GM21447 (cell line): ENCODE data around the gene RDH5.

Source experiments
- ATAC-seq: cut with Tn5 transposase; IDR thresholded peaks from one replicate; pipeline ENCODE4 v1.9.1; 2021; ENCODE audit not compliant: unreplicated experiment

Gene RDH5

GRCh38 chr12:55728186-55728938 lies 8.2 kb downstream of the RDH5 start:
- no peak for ATAC-seq

DNA sequence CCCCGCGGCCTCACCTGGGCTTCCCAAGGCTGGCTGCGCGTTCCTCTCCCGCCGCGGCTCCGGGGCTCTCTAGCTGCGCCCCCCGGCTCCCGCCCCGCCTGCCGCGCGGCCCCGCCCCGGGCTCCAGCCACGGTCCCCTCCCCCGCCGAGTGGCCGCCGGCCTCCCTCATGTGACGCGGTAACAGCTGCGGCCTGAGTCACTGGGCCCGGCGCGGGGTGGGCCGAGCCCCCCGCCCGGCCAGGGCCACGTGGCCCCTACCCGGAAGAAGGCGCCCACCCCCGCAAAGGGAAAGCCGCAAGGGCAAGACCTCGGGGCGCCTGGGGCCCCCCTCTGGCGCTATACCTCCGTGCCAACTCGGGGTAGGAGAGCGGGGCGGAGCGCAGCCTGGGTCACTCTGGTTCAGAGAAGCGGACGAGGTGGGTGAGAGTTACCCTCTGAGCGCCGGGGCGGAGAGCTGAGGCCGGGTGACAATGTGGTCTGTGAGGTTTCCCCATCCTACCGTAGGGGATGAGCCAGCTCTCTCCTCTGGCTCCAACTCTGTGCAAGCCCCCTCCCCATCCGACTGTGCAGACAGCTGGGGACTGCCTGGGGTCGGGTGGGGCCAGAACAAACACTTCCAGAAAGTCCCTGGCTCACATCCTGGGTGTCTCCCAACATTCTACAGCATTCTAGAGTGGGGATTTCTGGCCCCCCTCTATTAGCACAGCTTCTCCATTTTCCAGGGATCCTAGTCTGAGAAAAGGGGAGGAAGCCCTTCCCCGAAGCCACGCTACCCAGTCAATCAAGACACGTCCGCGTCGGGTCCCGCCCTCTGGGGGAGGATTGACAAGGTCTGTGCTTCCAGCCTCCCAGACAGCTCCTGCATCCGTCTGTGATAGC lies 9.0 kb downstream of the RDH5 start, which contains the start of gene CD63:
Gene CD63, minus strand, starts transcription at position 71 of the 880 bp plus-strand sequence. CDS start 668 bp downstream, outside the sequence.
- ATAC-seq = peak; percentile 64

DNA sequence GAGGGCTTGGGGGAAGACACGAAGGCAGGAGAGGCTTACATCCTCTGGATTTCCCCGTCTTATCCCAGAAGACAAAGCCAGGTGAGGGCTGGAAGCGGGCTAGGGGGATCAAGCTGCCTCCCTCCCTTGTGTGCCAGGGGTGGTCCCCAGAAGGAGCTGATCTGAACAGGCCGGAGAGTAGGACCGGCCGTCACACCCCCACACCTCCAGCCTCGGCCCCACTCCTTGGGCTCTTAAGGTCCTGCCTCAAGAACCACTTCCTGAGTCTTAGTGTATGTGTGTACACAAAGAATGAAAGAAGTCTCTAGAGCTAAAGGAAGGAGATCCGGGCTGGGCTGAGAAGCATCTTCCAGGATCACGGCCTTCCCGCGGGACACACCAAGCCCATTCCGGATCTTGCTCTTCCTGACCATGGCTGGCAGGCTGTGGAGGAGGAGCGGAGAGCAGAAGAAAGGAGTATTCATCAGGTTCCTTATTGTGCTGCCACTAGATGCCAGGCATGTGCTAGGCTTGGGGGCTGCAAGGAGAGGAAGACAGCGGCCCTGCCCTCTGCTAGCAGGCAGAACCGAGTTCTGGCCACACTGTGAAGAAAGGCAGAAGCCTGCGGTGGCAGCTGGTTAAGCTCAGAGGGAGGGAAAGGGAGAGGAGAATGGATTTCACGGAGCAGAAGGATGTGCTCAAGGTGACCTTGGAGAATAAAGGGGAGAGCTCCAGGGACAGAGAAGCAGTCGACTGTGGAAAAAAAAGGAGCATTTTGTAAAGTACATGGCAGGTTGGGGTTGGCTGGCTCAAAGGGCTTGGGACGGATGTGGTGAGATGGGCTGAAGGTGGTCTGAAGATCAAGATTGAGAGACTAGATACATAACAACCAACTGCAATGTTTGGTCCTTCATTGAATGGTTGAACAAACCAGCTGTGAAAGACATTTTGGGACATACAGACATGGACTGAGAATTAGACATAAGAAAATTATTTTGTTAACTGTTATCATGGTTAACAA lies 9.9 kb downstream of the RDH5 start:
- peak; percentile 43 for ATAC-seq

DNA sequence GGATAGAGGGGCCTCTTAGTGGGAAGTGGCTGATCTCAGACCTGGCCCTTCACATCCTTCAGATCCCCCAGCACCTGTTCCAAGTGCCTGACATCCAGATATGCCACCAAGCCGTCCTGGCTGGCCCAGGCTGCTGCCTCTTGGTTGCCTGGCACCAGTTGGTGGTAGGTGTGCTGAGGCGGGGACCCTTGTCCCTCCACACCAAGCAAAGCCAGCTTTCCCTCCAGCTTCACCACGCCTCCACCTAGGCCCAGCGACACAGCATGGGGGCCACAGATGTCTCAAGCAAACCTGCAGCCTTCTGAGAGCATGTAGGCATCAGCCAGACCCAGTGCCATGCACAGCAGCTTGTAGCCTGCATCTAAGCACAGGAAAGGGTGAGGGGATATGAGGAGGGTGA lies 12.1 kb downstream of the RDH5 start:
- no peak for ATAC-seq

DNA sequence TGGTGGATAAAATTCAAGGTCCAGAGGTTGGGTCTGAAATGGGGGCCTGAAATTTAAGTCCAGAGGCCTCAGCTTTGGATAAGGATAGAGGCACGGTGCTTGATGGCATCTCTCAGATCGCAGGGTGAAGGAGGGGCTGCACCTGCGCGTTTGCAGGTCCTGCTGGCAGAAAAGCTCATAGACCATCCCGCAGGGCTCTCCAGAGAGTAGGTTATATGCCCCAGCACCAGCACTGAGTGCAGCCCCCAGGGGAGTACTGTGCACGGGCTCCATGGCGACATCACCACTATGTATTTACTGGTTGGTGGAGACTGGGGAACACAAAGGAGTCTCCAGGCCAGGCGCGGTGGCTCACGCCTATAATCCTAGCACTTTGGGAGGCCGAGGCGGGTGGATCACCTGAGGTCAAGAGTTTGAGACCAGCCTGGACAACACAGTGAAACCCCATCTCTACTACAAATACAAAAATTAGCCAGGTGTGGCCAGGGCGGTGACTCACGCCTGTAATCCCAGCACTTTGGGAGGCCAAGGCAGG lies 12.9 kb downstream of the RDH5 start:
- no peak for ATAC-seq

DNA sequence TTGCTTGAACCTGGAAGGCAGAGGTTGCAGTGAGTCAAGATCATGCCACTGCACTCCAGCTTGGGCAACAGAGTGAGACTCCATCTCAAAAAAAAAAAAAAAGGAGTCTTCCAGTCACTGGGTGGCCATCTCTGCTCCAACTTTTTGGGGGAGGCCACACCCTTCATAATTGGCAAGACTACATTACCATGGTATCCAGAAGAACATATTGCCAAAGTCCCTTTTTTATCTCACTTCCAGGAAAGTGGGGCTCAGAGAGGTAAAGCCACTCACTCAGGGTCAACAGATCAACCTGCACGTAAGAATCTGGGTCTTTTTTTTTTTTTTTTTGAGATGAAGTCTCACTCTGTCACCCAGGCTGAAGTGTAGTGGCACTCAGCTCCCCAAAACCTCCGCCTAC lies 13.7 kb downstream of the RDH5 start:
- no peak for ATAC-seq

- no peak for ATAC-seq
Measured at GRCh38 chr12:55734595-55734994, 14.4 kb downstream of the RDH5 start.

GRCh38 chr12:55736076-55736475 lies 15.9 kb downstream of the RDH5 start:
- ATAC-seq = no peak

GRCh38 chr12:55736780-55737580 lies 16.8 kb downstream of the RDH5 start:
- ATAC-seq = no peak

GRCh38 chr12:55737581-55738122 lies 17.5 kb downstream of the RDH5 start:
- ATAC-seq = no peak

- ATAC-seq = peak; percentile 89
Measured at GRCh38 chr12:55738123-55739024, 18.2 kb downstream of the RDH5 start.

- no peak for ATAC-seq
Measured at GRCh38 chr12:55739025-55739378, 18.8 kb downstream of the RDH5 start.

GRCh38 chr12:55741931-55742680 lies 21.9 kb downstream of the RDH5 start:
- ATAC-seq = no peak

DNA sequence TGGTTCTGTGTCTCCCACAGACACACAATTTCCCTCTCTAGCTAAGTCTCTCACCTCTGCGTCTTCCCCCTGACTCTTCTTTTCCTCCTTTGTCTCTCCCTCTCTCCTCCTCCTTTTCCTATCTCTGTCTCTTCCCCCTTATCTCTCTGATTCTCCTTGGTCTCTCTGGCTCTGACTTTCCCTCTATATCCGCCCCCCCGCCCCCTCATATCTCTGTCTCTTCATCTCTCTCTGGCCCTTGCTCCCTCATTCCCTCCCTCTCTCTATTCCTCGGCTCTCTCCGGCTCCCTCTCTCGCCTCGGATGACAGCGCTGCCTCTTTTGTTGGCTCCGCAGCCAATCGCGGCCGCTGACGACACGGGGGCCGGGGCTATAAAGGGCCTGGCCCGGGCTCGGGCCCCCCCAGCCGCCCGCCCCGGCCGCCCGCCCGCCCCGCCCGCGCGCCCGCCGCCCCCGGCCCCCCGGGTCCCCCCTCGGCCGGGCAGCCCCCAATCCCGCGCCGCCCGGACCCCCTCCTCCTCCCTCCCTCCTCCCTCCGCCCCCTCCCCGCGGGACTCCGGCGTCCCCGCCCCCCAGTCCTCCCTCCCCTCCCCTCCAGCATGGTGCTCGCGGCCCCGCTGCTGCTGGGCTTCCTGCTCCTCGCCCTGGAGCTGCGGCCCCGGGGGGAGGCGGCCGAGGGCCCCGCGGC lies 22.7 kb downstream of the RDH5 start, which contains the start of gene GDF11:
Gene GDF11, plus strand, starts transcription at position 404 of the 687 bp plus-strand sequence. Its CDS starts 195 bp downstream, at position 599.
- peak; percentile 29 for ATAC-seq

DNA sequence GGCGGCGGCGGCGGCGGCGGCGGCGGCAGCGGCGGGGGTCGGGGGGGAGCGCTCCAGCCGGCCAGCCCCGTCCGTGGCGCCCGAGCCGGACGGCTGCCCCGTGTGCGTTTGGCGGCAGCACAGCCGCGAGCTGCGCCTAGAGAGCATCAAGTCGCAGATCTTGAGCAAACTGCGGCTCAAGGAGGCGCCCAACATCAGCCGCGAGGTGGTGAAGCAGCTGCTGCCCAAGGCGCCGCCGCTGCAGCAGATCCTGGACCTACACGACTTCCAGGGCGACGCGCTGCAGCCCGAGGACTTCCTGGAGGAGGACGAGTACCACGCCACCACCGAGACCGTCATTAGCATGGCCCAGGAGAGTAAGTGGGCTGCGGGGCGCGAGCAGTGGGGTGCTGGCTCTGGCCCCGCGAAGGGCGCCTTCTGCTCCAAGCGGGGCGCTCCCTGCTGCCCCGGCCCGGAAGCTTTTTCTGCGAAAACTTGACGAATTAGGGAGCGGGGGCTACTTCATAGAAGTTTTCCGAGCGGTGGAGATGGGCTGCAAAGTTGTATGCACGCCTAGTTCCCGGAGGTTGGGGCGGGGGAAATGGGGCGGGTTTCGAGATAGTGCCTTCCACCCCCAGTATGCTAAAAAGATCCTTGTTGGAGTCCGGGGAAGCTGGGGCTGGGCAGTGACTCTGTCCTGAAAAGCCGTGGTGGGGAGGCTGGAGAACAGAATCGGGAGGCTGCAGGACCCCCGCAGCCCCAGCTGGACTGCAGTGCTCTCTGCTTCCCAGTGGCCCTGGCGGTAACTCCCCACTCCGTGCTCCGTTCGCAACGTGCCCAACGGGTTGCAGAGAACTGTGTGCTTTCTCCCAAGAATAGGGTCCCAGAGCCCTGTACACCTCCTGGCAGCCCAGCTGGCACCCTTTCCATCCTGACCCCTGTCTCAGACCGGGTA lies 23.5 kb downstream of the RDH5 start:
- peak; percentile 38 for ATAC-seq
